Gastrocnemius medialis (tissue), 4 donors: ENCODE results near the gene TMEM61.

Experiments used
- POLR2A ChIP-seq, 2 donors: fragments of 450-650 bp; IDR thresholded peaks; one replicate each; pipeline ENCODE4 v1.6.1; 2017; ENCODE audit warnings: antibody characterized with exemption in 2 of 2, mild to moderate bottlenecking in 2 of 2, moderate library complexity in 2 of 2
- TF ChIP-seq, protein P1 (sequence below), 5 experiments: fragments of 450-650 bp in 3 of 5; fragments of 200-600 bp in 2 of 5; sonication (generic) in 2 of 5; IDR thresholded peaks in 4 of 5; conservative IDR thresholded peaks in 1 of 5; 1 replicate in 4 of 5; 2 replicates in 1 of 5; pipeline ENCODE4 v1.5.1; 2016 to 2019; ENCODE audit warnings: antibody characterized with exemption in 5 of 5, mild to moderate bottlenecking in 3 of 5, moderate library complexity in 3 of 5

GRCh38 chr1:54936791-54937190 is 43.6 kb upstream of the TMEM61 start:
- TF ChIP-seq, protein P1, sequence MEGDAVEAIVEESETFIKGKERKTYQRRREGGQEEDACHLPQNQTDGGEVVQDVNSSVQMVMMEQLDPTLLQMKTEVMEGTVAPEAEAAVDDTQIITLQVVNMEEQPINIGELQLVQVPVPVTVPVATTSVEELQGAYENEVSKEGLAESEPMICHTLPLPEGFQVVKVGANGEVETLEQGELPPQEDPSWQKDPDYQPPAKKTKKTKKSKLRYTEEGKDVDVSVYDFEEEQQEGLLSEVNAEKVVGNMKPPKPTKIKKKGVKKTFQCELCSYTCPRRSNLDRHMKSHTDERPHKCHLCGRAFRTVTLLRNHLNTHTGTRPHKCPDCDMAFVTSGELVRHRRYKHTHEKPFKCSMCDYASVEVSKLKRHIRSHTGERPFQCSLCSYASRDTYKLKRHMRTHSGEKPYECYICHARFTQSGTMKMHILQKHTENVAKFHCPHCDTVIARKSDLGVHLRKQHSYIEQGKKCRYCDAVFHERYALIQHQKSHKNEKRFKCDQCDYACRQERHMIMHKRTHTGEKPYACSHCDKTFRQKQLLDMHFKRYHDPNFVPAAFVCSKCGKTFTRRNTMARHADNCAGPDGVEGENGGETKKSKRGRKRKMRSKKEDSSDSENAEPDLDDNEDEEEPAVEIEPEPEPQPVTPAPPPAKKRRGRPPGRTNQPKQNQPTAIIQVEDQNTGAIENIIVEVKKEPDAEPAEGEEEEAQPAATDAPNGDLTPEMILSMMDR (IDR thresholded peaks at IDR 0.05 in 4 of 5, conservative IDR thresholded peaks at IDR 0.05 in 1 of 5): no peak
- TF ChIP-seq POLR2A (IDR thresholded peaks at IDR 0.05): no peak
